GM12878 (cell line): ENCODE measurements around the gene SPRED2. TPM values are rescaled to one million over a fixed set of nuclear protein-coding genes. Genes with fewer than 3 reads are reported as not detected.

Experiments used
- BHLHE40 ChIP-seq, 2 experiments: fragments of 450-650 bp in 1 of 2; IDR thresholded peaks; 2 replicates each; pipeline ENCODE4 v1.6.1; 2011 to 2017; ENCODE audit warnings: low read depth in 2 of 2, borderline replicate concordance in 1 of 2, improper control_type of control experiment in 1 of 2, low read length in 1 of 2, mild to moderate bottlenecking in 1 of 2
- BMI1 ChIP-seq: fragments of 450-650 bp; IDR thresholded peaks from 2 replicates; pipeline ENCODE4 v1.6.1; 2016; ENCODE audit warnings: mild to moderate bottlenecking, moderate library complexity, borderline replicate concordance
- CBX5 ChIP-seq: sonication (generic); IDR thresholded peaks from 2 replicates; pipeline ENCODE4 v1.6.1; 2016; ENCODE audit warnings: low read depth, moderate library complexity, mild to moderate bottlenecking, inconsistent platforms
- CHD1 ChIP-seq: IDR thresholded peaks from 2 replicates; pipeline ENCODE4 v1.6.1; 2012; ENCODE audit warnings: low read depth, low read length, improper control_type of control experiment
- CHD4 ChIP-seq: fragments of 200-600 bp; sonication (generic); IDR thresholded peaks from 2 replicates; pipeline ENCODE4 v1.6.1; 2016; ENCODE audit warnings: mild to moderate bottlenecking
- CREB1 ChIP-seq: IDR thresholded peaks from 2 replicates; pipeline ENCODE4 v1.6.1; 2012; ENCODE audit warnings: low read depth, mild to moderate bottlenecking, inconsistent platforms
- CREM ChIP-seq: IDR thresholded peaks from 2 replicates; pipeline ENCODE4 v1.6.1; 2014; ENCODE audit warnings: antibody characterized with exemption, low read depth
- FOS ChIP-seq: IDR thresholded peaks from 3 replicates; pipeline ENCODE4 v1.6.1; 2011; ENCODE audit warnings: borderline replicate concordance; ENCODE audit not compliant: insufficient read length; ENCODE audit errors: extremely low read depth
- FOXK2 ChIP-seq: fragments of 450-650 bp; IDR thresholded peaks from 2 replicates; pipeline ENCODE4 v1.6.1; 2017; ENCODE audit warnings: mild to moderate bottlenecking, moderate library complexity
- FOXM1 ChIP-seq: IDR thresholded peaks from 2 replicates; pipeline ENCODE4 v1.6.1; 2012; ENCODE audit warnings: low read depth, mild to moderate bottlenecking, inconsistent platforms, low read length, moderate library complexity
- KDM1A ChIP-seq: fragments of 200-600 bp; sonication (generic); IDR thresholded peaks from 2 replicates; pipeline ENCODE4 v1.6.1; 2016; ENCODE audit warnings: borderline replicate concordance
- MTA3 ChIP-seq: IDR thresholded peaks from 2 replicates; pipeline ENCODE4 v1.6.1; 2012; ENCODE audit warnings: low read length, inconsistent platforms, borderline replicate concordance
- POLR2AphosphoS2 ChIP-seq: IDR thresholded peaks from 2 replicates; pipeline ENCODE4 v1.6.1; 2011; ENCODE audit warnings: low read depth, mild to moderate bottlenecking, low read length, improper control_type of control experiment, moderate library complexity
- POLR2AphosphoS5 ChIP-seq: IDR thresholded peaks from 2 replicates; pipeline ENCODE4 v1.6.1; 2011; ENCODE audit warnings: mild to moderate bottlenecking, low read length, inconsistent platforms
- PRDM15 ChIP-seq: fragments of 450-650 bp; formaldehyde crosslinking; IDR thresholded peaks from 2 replicates; pipeline ENCODE4 v1.4.0; 2020; ENCODE audit warnings: mild to moderate bottlenecking, moderate library complexity
- RAD51 ChIP-seq: fragments of 450-650 bp; IDR thresholded peaks from 2 replicates; pipeline ENCODE4 v1.6.1; 2016; ENCODE audit warnings: moderate library complexity, mild to moderate bottlenecking, inconsistent platforms
- TCF7 ChIP-seq: IDR thresholded peaks from 2 replicates; pipeline ENCODE4 v1.6.1; 2014; ENCODE audit warnings: antibody characterized with exemption, borderline replicate concordance
- ZNF24 ChIP-seq: fragments of 450-650 bp; IDR thresholded peaks from 2 replicates; pipeline ENCODE4 v1.6.1; 2017; ENCODE audit warnings: antibody characterized with exemption, mild to moderate bottlenecking
- polyA plus RNA-seq, 11 experiments: library from polyadenylated mRNA; depleted of rRNA in 4 of 11; unstranded in 6 of 11; stranded (reverse) in 5 of 11; fragments of >200 nt; fragmentation: Nextera tagmentation in 4 of 11; fragmentation: Illumina TruSeq in 1 of 11; extraction: Ambion mirVana in 4 of 11; extraction: Trizol in 1 of 11; gene quantifications; 1 replicate in 1 of 11; 2 replicates in 10 of 11; pipeline versions ENCODE4 v1.2.1 to v1.2.3, GENCODE V29; 2011 to 2016; ENCODE audit warnings: inconsistent platforms in 2 of 11, missing spikeins in 2 of 11, low read depth in 1 of 11
- total RNA-seq, 4 experiments: library from RNA; depleted of rRNA in 3 of 4; stranded (reverse); fragments of >200 nt in 3 of 4; fragmentation: Illumina TruSeq in 1 of 4; extraction: Trizol in 1 of 4; gene quantifications; 2 replicates each; pipeline versions ENCODE4 v1.2.1 to v1.2.3, GENCODE V29; 2013 to 2021
- TF ChIP-seq, protein P1 (sequence below): IDR thresholded peaks from 2 replicates; pipeline ENCODE4 v1.6.1; 2012; ENCODE audit warnings: low read depth, low read length, improper control_type of control experiment
- TF ChIP-seq, protein P2 (sequence below): IDR thresholded peaks from 2 replicates; pipeline ENCODE4 v1.6.1; 2011; ENCODE audit warnings: mild to moderate bottlenecking, low read depth, low read length, moderate library complexity; ENCODE audit not compliant: insufficient replicate concordance
- TF ChIP-seq, protein P3 (sequence below): fragments of 450-650 bp; IDR thresholded peaks from 2 replicates; pipeline ENCODE4 v1.6.1; 2017; ENCODE audit warnings: mild to moderate bottlenecking, moderate library complexity

Gene SPRED2
- total and polyA plus RNA-seq, 10 of the 15 experiments (the other 5 are each of a cell fraction or from before 2014, with no cell fraction given): 3.0 to 23.9 (median 9.7) TPM

DNA sequence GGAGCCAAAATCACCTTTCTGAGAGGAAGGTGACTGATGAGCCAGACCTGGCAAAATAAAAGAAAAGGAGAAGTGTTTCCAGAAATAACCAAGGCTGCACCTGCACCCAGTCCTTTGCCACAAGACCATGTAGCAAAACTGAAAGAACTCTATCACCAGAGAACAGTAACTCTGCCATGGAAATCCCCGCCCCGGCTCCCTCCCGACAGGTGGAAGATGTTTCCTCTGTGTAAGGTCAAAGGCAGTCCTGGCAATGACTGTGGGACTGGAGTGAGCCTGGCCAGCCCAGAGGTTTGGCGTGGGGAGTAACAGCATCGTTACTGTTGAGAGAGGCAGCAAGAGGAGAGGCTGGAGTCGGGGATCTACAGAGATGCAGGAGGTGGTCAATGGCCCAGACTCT lies 42.3 kb downstream of the SPRED2 start (continued):
- no peak for TF ChIP-seq PRDM15 (CRISPR knock-in tag)
- TF ChIP-seq BHLHE40 (IDR thresholded peaks at IDR 0.05; ENCODE audit: borderline replicate concordance in 1 of 2, low read depth in 2 of 2, low read length in 1 of 2): peak; percentile 80; a peak in 3 of 4 replicates
- 0 out of 2 replicates have a peak, but pooled peaks have one; percentile 46 for TF ChIP-seq POLR2AphosphoS5
- TF ChIP-seq, protein P1, sequence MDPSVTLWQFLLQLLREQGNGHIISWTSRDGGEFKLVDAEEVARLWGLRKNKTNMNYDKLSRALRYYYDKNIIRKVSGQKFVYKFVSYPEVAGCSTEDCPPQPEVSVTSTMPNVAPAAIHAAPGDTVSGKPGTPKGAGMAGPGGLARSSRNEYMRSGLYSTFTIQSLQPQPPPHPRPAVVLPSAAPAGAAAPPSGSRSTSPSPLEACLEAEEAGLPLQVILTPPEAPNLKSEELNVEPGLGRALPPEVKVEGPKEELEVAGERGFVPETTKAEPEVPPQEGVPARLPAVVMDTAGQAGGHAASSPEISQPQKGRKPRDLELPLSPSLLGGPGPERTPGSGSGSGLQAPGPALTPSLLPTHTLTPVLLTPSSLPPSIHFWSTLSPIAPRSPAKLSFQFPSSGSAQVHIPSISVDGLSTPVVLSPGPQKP: no peak
- no peak for TF ChIP-seq CHD1
- TF ChIP-seq, protein P2, sequence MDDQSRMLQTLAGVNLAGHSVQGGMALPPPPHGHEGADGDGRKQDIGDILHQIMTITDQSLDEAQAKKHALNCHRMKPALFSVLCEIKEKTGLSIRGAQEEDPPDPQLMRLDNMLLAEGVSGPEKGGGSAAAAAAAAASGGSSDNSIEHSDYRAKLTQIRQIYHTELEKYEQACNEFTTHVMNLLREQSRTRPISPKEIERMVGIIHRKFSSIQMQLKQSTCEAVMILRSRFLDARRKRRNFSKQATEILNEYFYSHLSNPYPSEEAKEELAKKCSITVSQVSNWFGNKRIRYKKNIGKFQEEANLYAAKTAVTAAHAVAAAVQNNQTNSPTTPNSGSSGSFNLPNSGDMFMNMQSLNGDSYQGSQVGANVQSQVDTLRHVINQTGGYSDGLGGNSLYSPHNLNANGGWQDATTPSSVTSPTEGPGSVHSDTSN: peak; percentile 29
- TF ChIP-seq CREB1: no peak
- no peak for TF ChIP-seq RAD51
- no peak for TF ChIP-seq KDM1A
- TF ChIP-seq MTA3: no peak; the same call in 1 of the 2 replicates
- peak; percentile 69 for TF ChIP-seq CBX5
- TF ChIP-seq FOXM1: peak; percentile 82; the same call in 1 of the 2 replicates
- no peak for TF ChIP-seq CHD4
- TF ChIP-seq BMI1: no peak
- no peak for TF ChIP-seq ZNF24
- no peak for TF ChIP-seq TCF7
- TF ChIP-seq, protein P3, sequence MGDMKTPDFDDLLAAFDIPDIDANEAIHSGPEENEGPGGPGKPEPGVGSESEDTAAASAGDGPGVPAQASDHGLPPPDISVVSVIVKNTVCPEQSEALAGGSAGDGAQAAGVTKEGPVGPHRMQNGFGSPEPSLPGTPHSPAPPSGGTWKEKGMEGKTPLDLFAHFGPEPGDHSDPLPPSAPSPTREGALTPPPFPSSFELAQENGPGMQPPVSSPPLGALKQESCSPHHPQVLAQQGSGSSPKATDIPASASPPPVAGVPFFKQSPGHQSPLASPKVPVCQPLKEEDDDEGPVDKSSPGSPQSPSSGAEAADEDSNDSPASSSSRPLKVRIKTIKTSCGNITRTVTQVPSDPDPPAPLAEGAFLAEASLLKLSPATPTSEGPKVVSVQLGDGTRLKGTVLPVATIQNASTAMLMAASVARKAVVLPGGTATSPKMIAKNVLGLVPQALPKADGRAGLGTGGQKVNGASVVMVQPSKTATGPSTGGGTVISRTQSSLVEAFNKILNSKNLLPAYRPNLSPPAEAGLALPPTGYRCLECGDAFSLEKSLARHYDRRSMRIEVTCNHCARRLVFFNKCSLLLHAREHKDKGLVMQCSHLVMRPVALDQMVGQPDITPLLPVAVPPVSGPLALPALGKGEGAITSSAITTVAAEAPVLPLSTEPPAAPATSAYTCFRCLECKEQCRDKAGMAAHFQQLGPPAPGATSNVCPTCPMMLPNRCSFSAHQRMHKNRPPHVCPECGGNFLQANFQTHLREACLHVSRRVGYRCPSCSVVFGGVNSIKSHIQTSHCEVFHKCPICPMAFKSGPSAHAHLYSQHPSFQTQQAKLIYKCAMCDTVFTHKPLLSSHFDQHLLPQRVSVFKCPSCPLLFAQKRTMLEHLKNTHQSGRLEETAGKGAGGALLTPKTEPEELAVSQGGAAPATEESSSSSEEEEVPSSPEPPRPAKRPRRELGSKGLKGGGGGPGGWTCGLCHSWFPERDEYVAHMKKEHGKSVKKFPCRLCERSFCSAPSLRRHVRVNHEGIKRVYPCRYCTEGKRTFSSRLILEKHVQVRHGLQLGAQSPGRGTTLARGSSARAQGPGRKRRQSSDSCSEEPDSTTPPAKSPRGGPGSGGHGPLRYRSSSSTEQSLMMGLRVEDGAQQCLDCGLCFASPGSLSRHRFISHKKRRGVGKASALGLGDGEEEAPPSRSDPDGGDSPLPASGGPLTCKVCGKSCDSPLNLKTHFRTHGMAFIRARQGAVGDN: peak; percentile 34; the same call in 1 of the 2 replicates
- peak; percentile 71; the same call in 1 of the 2 replicates for TF ChIP-seq CREM
- TF ChIP-seq FOXK2: no peak
- no peak for TF ChIP-seq POLR2AphosphoS2
- TF ChIP-seq FOS: no peak
